ENCODE data around the gene CEP85L.
"Not testable (repeated sequence)": the region's sequence is repeated elsewhere in the genome, so short reads cannot be mapped to it uniquely, and the experiment has no call there.

CEP85L gene

DNA sequence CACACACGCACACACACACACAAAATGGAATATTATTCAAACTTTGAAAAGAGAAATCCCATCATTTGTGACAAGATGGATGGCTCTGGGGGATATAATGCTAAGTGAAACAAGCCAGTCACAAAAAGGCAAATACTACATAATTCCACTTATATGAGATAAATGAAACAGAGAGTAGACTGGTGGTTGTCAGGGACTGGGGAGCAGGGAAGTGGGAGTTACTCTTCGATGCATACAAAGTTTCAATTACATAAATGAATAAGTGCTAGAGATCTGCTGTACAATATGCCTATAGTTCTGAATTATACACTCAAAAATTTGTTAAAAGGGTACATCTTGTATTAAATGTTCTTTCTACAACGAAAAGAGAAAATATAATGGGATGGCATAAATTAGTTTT is 161.4 kb downstream of the CEP85L start:
- no peak for DNase-seq

DNA sequence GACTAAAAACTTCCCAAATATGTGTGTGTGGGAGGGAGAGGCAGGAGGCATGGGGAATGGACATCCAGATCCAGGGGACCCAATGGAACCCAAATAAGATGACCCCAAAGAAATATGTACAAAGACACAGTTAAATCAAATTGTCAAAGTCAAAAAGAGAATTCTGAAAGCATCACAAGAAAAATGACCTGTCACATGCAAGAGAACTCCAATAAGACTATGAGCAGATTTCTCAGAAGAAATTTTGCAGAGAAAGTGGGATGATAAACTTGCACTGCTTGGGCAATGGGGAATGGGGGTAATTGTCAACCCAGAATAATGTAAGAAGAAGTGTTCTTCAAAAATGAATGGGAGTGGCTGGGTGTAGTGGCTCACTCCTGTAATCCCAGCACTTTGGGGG is 162.8 kb downstream of the CEP85L start:
- DNase-seq: no peak

DNA sequence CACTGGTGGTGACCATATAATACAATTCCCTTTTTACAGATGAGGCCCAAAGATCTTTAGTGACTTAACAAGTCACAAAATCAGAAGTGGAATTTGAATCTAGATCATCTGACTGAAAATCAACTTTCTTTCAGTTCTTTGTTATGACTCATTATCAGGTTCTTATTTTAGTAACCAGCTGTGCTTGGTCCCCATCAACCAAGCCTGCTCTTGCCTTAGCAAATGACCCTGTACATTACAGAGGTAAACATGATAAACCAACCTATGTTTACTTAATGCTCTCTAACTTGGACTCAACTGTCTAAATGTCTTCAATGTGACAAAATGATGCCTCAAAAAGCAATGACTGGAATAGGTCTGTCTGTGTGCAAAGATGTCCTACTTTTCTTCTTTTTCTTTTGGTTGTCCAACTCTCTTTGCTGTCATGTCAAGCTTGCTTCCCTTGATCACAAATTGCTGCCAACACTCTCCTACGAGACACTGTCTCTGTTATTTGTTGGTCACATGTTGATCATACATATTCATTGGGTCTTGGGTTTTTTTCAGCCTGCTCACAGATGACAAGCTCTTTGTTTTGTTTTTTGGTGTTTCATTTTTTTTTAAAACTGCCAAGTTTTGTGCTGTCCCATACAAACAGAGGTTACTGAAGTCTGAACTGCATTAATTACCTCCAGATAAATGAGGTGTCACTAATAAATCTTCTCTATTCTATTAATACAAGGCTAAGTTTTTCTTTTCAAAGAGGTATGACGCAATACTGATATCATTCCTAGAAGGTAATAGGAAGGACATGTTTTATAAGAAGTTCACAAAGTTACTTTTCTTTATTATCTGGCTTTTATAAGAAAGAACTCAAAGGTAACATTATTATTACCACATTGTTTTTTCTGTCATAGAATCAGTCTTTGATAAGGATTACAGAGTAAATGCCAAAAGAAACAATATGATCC is 165.5 kb downstream of the CEP85L start:
- peak; percentile 62 for DNase-seq

DNA sequence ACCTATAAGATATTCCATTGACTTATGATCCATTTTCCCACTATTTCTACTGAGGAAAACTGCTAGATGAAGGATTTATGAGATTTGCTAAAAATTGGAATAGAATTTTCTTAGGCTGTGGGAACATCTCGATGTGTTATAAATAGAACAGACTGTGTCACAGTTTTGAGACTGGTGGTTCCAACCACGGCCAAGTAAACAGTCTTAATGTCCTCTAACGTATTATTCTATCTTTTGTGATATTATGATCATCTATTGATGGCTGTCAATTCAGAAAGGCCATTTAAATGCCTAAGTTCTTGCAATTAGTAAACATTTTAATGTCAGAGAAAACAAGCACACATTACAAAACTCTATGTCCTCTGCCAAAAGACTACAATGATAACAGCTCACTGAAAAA is 174.8 kb downstream of the CEP85L start:
- no peak for DNase-seq

DNA sequence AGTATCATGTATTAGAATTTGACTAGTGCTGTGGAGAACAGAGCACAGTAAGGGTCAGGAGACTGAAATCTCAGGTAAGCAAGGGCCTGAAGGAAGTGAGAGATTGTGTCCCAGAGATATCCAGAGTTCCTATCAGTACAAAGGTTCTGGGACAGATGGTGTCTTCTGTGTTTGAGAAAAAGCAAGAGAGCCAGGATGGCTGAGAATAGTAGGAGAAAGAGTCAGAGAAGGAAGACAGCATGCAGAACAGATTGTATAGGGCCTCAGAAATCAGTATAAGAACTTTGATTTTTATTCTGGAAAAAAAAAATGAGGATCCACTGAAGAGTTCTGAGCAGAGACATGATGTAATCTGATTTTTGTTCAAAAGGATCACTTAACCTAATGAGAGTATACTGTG is 178.1 kb downstream of the CEP85L start:
- DNase-seq: no peak

DNA sequence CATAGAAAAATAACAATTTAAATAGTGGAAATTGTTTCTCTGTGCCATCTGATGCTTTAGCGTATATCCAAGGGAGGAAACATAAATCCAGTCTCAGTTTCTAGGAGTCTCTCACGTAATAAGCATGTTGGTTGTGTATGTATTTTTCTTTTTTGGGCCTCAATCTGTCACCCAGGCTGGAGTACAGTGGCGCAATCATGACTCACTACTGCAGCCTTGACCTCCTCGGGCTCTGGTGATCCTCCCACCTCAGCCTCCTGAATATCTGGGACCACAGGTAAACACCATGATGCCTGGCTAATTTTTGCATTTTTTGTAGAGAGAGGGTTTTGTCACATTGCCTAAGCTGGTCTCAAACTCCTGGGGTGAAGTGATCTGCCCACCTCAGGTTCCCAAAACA is 181.9 kb downstream of the CEP85L start:
- no peak for DNase-seq

DNA sequence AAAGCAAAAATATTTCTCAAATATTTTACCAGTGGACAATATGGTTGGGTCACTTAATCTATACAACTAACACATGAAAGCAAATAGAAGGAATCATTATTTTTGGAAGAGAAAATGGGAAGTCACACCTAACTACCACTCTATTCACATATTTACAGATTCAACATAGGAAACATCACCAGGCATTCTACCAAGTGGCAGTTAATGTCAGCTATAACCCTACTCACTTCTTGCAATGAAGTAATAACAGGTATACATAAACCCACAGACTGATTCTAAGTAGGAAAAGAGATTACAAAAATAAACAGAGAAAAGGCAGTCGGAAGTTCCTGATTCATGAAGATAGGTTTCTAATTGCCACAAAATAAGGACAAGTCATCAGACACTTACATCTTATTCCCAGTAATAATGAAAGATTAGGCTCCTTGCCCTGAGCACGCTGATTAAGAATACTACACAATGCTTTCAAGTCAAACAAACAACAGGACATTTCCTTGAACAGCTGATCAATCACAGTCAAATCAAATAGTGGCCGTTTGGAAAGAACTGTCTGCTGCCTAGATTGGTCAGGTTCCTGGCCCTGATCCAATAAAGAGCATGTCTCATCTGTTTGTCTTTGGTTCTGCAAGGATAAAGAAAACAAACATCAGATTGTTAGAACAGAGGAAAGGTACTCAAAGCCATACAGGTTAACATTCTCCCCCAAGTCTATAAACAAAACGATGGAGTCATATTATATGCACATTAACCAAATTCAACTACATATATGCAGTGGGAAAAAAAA is 182.5 kb downstream of the CEP85L start:
- no peak for DNase-seq

DNA sequence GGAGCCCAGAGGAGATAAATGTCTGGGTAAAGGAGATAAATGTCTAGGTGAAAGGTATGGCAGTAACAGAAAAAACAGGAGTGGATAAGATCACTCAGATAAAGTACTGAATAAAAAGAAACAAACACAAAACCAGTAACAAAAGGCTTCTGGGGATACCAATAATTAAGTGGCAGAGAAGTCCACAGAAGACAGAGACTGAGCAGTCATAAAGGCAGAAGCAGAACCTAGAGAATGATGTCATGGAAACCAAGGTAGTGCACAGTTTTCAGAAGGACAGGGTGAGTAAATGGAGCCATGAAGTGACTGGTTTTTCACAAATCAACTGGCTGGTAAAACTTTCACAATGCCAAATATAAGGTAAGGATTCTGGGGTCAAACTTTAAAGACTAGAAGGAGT is 184.2 kb downstream of the CEP85L start:
- no peak for DNase-seq

DNA sequence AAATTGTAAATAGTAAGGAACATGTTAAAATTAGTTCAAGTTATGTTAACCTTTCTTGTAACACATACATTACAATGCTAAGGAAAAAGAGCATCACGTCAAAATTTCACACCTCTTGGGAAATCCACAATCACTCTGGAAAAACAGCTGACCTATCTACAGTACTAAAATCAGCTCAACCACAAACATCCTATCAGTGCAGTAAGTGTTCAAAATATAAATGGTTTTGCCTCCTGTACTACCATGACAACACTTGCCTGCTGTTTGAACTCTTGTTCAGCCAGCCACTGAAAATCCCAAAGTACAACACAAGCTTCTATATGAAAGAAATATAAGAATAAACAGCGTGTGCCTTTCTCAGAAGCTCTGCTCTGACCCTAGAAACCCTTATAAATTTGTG is 186.8 kb downstream of the CEP85L start:
- no peak for DNase-seq

DNA sequence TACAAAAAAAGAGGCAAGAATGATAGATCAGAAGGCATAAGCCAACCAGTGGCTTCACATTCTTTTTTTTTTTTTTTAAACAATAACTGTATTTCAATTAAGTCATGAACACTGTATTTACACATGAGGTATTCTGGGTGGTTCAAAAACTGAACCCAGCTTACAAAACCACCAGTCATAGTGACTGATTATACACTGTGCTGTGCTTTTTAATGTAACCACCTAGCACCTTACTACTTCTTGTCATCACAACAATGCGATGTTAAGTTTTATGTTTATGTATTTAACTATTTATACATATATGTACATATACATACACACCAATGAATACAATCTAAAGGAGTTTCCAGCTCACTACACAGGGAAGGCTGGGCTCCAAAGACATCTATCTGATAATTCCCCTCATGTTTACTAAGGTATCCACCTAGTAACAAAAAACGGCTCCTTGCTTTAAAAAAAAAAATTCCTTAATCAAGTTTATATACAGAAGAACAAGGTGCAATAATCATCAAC is 190.4 kb downstream of the CEP85L start:
- no peak for DNase-seq

DNA sequence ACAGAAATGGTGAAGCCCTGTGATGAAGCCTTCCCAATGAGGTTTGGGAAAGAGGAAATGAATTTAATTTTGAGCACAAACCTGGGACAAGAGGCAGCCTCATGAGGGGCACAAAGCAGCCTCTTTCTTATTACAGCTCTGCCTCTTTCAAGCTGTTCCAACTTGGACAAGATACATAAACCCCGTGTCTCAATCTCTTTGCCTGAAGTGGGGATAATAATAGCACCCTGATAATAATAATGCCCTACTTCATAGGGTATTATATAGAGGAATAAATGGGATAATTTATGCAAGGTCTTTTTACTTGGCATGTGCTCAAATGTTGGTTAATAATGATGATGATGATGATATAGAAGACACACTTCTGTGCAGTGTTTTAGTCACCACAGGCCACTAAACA is 194.4 kb downstream of the CEP85L start:
- DNase-seq: no peak

DNA sequence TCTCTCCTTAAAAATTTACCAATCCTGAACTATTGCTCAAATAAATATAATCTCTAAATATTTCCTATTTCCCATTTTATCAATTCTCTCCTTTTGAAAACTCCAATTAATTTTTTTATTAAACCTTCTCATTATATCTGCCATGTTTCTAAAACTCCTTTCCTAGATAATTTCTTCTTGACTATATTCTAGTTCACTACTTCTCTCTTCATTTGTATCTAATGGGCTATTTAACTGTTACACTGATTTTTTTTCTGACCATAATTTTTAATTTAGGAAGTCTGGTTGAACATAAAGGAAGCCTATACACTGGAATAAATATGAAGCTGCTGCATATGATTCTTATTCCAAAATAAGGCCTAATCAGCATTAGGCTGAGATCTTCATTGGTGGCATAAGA is 199.6 kb downstream of the CEP85L start:
- no peak for DNase-seq

DNA sequence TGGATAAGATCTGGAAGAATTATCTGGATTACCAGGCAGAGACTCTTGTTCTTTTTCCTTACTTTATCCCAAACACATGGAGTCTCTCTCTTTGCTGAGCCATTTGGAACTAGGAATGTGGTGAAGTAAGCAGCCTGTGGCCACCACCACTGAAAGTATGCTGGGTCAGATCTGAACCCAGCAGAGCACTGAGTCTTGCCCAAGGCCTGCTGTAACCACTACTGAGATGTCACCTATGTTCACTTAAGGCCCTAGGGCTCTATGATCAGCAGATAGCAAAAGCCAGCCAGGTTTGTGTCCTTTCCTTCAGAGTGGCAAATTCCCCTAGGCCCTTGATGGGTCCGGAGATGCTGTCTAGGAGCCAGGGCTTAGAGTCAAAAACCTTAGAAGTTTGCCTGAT is 206.6 kb downstream of the CEP85L start:
- DNase-seq: no peak

DNA sequence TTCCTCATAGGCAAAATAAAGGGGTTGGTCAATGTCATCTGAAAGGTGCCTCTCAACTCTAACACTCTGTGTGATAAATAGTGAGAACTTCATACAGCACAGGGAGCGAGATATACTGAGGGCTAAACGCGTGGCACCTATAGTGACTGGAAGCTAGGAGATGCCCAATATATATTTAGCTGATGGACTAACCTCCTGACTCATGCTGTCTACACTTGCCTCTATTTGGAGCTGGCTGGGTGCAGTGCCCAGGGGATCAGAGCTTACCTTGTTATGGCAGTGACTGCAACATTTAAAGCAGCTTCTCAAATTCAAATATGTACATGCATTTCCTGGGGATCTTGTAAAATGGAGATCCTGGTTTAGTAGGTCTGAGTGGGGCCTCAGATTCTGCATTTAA is 214.9 kb downstream of the CEP85L start:
- no peak for DNase-seq

DNA sequence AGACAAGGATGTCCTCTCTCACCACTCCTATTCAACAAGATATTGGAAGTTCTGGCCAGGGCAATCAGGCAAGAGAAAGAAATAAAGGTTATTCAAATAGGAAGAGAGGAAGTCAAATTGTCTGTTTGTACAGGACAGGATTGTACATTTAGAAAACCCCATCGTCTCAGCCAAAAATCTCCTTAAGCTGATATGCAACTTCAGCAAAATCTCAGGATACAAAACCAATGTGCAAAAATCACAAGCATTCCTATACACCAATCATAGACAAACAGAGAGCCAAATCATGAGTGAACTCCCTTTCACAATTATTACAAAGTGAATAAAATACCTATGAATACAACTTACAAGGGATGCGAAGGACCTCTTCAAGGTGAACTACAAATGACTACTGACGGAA is 217.2 kb downstream of the CEP85L start:
- not testable (repeated sequence) for DNase-seq

DNA sequence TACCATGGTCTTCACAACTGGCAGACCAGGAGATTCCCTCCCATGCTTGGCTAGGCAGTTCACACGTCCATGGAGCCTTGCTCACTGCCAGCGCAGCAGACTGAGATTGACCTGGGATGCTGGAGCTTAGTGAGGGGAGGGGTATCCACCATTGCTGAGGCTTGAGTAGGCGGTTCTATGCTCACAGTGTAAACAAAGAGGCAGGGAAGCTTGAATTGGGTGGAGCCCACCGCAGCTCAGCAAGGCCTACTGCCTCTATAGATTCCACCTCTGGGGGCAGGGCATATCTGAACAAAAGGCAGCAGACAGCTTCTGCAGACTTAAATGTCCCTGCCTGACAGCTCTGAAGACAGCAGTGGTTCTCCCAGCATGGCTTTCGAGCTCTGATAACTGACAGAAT is 230.1 kb downstream of the CEP85L start:
- not testable (repeated sequence) for DNase-seq

DNA sequence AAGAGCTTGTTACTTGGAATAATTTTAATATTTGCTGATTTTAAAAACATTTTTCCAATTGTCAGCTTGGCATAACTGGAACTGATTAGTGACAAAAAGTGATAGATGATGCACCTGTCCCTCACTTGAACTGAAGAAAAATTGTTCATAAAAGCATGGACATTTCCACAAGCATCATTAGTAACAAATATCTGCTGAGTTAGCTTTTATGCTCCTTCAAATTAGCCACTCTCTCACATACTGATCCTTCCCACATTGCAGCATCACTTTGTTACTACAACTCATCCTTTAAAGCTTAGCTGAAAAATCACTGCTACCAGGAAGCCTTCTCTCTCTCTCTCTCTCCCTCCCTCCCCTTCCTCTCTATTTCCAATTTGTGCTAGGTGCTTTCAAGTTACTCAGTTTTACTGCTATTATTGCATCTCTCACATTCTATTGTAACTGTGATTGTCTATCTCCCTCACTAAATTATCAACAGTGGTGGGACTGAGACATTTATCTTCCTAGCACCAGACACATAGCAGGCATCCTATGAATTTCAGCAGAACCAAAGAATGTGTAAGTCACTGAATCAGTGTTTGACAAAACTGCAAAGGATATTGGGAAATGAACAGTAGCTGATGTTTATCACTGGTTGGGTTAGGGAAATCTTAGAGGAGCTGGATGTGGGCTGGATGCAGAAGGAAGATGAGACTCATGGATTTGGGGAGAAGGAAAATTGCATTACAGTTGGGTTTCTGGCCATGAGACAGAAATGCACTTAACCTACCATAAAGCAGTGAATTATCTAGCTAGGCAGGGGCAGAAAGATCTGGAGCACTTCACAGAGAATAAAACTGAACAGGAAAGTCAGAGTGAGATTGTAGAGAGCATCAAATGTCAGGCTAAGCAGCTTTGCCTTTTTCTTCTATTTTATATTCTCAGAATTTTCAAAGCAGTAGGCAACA is 231.7 kb downstream of the CEP85L start:
- DNase-seq: no peak

All from activated CD4-positive, alpha-beta T cell treated with anti-CD3 and anti-CD28 coated beads, Interleukin-2, amount 50 U/mL, for 16 hours (primary cell).